ENCODE results near the gene DCLK1. TPM values are rescaled to one million over a fixed set of nuclear protein-coding genes. Genes with fewer than 3 reads are reported as not detected.
A peak's percentile ranks its signal among the peaks of the same experiment; 100 is the strongest.

DCLK1 gene
- total RNA-seq, 1 donor from 2014 or later, result 9.1 TPM

DNA sequence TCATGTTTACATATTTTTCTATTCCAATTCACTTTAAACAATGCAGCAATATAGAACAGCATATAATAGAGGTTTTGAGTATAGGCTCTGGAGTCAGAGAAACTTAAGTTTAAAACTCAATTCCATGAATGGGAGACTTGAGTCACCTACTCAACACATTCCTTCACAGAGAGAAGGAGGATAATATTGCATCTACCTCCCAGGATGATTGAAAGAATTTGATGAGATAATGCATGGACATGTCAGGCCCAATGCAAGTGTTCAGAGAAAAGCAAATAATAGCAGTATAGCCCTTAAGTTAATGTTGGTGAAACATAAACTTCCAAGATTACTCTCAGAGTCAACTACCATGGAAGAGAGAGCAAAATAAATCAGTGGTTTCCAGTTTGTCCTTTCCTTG is 170.2 kb downstream of the DCLK1 start:
- H3K27ac Mint-ChIP-seq (ENCODE audit: unreplicated experiment), result peak overlapping the region; percentile 60
- no peaks in the 10 kb centered on the region for H3K27me3 Mint-ChIP-seq (ENCODE audit: unreplicated experiment)
- TF ChIP-seq, protein P1, sequence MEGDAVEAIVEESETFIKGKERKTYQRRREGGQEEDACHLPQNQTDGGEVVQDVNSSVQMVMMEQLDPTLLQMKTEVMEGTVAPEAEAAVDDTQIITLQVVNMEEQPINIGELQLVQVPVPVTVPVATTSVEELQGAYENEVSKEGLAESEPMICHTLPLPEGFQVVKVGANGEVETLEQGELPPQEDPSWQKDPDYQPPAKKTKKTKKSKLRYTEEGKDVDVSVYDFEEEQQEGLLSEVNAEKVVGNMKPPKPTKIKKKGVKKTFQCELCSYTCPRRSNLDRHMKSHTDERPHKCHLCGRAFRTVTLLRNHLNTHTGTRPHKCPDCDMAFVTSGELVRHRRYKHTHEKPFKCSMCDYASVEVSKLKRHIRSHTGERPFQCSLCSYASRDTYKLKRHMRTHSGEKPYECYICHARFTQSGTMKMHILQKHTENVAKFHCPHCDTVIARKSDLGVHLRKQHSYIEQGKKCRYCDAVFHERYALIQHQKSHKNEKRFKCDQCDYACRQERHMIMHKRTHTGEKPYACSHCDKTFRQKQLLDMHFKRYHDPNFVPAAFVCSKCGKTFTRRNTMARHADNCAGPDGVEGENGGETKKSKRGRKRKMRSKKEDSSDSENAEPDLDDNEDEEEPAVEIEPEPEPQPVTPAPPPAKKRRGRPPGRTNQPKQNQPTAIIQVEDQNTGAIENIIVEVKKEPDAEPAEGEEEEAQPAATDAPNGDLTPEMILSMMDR (IDR thresholded peaks at IDR 0.05), result no peak
- no peak overlapping the region for H3K4me3 Mint-ChIP-seq (ENCODE audit: unreplicated experiment)
- peaks cover 42% of the 10 kb centered on the region for H3K4me1 Mint-ChIP-seq (ENCODE audit: unreplicated experiment)
- no peaks in the 10 kb centered on the region for H3K9me3 Mint-ChIP-seq (ENCODE audit: unreplicated experiment)
- H3K36me3 Mint-ChIP-seq (ENCODE audit: unreplicated experiment), result no peaks in the 10 kb centered on the region
- no peak for DNase-seq (ENCODE audit: extremely low spot score, unreplicated experiment)

DNA sequence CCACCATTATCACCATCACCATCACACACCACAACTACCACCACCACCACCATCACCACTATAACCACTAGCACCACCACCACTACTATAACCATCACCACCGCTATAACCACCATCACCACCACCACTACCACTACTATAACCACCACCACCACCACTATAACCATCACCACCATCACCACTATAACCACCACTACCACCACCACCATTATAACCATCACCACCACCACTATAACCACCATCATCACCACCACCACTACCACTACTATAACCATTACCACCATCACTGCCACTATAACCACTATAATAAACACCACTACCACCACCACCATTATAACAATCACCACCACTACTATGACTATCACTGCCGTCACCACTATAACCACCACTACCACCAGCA is 173.2 kb downstream of the DCLK1 start:
- Mint-ChIP-seq H3K9me3 (ENCODE audit: unreplicated experiment) (no peaks in the 10 kb centered on the region), H3K36me3 (ENCODE audit: unreplicated experiment) (no peaks in the 10 kb centered on the region), H3K27me3 (ENCODE audit: unreplicated experiment) (no peaks in the 10 kb centered on the region), H3K4me1 (ENCODE audit: unreplicated experiment) (peaks cover 39% of the 10 kb centered on the region), H3K4me3 (ENCODE audit: unreplicated experiment) (no peak overlapping the region), H3K27ac (ENCODE audit: unreplicated experiment) (no peak overlapping the region)
- TF ChIP-seq, protein P1 (IDR thresholded peaks at IDR 0.05), result no peak
- no peak for DNase-seq (ENCODE audit: extremely low spot score, unreplicated experiment)

DNA sequence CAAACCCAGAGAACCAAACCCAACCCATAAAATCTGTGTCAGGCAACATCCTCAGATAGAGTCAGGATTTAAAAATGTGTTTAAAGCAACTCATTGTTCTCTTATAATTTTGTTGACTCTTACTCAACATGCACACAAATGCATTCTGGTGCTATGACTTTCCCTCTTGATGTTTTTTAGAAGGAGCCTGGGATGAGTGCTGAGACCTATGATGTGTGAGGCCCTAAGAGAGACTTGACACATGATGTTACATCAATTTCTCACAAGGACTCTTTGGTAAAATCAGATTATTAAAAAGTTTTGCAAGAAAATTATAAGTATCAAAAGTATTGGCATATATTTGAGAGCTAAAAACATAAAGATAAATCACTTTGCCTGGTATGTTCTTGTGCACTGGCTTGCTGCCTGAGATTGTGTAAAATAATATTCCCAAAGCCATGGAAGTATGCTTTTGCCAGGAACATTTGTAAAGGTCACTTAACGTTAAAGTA is 173.9 kb downstream of the DCLK1 start:
- peaks cover 39% of the 10 kb centered on the region for H3K4me1 Mint-ChIP-seq (ENCODE audit: unreplicated experiment)
- H3K9me3 Mint-ChIP-seq (ENCODE audit: unreplicated experiment), result no peaks in the 10 kb centered on the region
- TF ChIP-seq, protein P1 (IDR thresholded peaks at IDR 0.05), result no peak
- H3K27me3 Mint-ChIP-seq (ENCODE audit: unreplicated experiment), result no peaks in the 10 kb centered on the region
- H3K4me3 Mint-ChIP-seq (ENCODE audit: unreplicated experiment), result no peak overlapping the region
- H3K36me3 Mint-ChIP-seq (ENCODE audit: unreplicated experiment), result no peaks in the 10 kb centered on the region
- DNase-seq (ENCODE audit: extremely low spot score, unreplicated experiment), result no peak
- H3K27ac Mint-ChIP-seq (ENCODE audit: unreplicated experiment), result no peak overlapping the region

DNA sequence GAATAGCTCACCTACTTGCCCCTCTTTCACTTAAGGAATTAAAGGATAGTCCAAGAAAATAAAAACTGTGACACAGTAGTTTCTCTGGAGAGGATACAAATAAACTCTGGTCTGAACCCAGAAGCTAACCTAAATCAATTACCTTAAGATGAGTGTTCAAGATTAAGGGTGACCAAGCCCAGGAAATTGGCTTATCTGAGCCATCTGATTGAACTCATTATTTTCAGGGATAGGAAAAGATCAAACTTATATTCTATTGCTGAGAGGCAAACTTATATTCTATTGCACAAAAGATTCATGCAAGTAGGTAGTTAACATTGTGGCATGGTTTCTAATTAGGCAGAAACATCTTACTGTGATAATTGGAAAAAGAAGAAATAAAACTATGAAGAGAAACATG is 175.1 kb downstream of the DCLK1 start:
- no peak for DNase-seq (ENCODE audit: extremely low spot score, unreplicated experiment)
- TF ChIP-seq, protein P1 (IDR thresholded peaks at IDR 0.05), result no peak
- Mint-ChIP-seq H3K36me3 (ENCODE audit: unreplicated experiment) (no peaks in the 10 kb centered on the region), H3K27ac (ENCODE audit: unreplicated experiment) (no peak overlapping the region), H3K27me3 (ENCODE audit: unreplicated experiment) (no peaks in the 10 kb centered on the region), H3K9me3 (ENCODE audit: unreplicated experiment) (peaks cover 4% of the 10 kb centered on the region), H3K4me1 (ENCODE audit: unreplicated experiment) (peaks cover 31% of the 10 kb centered on the region), H3K4me3 (ENCODE audit: unreplicated experiment) (no peak overlapping the region)

DNA sequence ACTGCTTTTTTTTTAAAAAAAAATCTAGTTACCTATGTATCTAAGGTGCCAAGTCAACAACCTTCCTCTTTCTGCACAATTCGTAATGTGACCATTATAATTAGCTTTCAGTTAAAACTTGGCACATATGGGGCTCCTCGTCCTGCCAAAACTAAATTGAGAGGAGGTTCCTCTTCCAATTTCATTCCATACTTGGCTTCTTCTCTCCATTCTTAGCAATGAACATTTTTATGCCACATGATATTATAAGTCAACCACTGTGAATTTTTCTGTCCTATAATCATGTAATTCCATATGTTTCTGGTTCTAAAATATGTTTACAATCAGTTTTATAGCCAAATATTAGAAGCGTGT is 177.0 kb downstream of the DCLK1 start:
- H3K27me3 Mint-ChIP-seq (ENCODE audit: unreplicated experiment), result no peaks in the 10 kb centered on the region
- DNase-seq (ENCODE audit: extremely low spot score, unreplicated experiment), result no peak
- H3K9me3 Mint-ChIP-seq (ENCODE audit: unreplicated experiment), result peaks cover 4% of the 10 kb centered on the region
- H3K4me1 Mint-ChIP-seq (ENCODE audit: unreplicated experiment), result peaks cover 16% of the 10 kb centered on the region
- H3K27ac Mint-ChIP-seq (ENCODE audit: unreplicated experiment), result no peak overlapping the region
- H3K36me3 Mint-ChIP-seq (ENCODE audit: unreplicated experiment), result no peaks in the 10 kb centered on the region
- H3K4me3 Mint-ChIP-seq (ENCODE audit: unreplicated experiment), result no peak overlapping the region
- TF ChIP-seq, protein P1 (IDR thresholded peaks at IDR 0.05), result no peak
